GM10266 (cell line): ENCODE results near the gene LTBP1.

Source experiments
- DNase-seq: peaks from one replicate; pipeline ENCODE4 v3.0.0; 2012; ENCODE audit errors: extremely low spot score
- TF ChIP-seq, protein P1 (sequence below): IDR thresholded peaks from 2 replicates; pipeline ENCODE4 v1.5.1; 2012; ENCODE audit warnings: mild to moderate bottlenecking, low read depth; ENCODE audit not compliant: control insufficient read depth, insufficient read depth; ENCODE audit errors: missing control alignments

Gene LTBP1

DNA sequence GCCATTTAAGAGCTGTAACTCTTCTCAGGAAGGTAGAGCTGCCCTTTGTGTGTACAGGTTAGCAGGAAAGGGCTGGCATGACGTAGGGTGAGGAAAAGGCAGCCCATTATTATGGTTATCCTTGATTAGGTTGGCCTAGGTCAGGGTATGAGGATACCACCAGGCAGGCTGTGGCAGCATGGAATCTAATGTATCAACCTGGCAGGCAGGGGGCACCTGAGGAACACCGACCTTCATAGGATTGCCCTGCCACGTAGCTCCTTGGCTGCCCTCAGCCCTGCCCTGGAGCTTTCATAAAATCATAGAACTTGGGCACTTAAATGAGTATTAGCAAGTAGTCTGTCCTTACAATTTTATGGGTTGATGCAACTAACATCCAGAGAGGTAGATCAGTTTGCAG lies 261.6 kb downstream of the LTBP1 start:
- TF ChIP-seq, protein P1, sequence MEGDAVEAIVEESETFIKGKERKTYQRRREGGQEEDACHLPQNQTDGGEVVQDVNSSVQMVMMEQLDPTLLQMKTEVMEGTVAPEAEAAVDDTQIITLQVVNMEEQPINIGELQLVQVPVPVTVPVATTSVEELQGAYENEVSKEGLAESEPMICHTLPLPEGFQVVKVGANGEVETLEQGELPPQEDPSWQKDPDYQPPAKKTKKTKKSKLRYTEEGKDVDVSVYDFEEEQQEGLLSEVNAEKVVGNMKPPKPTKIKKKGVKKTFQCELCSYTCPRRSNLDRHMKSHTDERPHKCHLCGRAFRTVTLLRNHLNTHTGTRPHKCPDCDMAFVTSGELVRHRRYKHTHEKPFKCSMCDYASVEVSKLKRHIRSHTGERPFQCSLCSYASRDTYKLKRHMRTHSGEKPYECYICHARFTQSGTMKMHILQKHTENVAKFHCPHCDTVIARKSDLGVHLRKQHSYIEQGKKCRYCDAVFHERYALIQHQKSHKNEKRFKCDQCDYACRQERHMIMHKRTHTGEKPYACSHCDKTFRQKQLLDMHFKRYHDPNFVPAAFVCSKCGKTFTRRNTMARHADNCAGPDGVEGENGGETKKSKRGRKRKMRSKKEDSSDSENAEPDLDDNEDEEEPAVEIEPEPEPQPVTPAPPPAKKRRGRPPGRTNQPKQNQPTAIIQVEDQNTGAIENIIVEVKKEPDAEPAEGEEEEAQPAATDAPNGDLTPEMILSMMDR = no peak
- DNase-seq = no peak

DNA sequence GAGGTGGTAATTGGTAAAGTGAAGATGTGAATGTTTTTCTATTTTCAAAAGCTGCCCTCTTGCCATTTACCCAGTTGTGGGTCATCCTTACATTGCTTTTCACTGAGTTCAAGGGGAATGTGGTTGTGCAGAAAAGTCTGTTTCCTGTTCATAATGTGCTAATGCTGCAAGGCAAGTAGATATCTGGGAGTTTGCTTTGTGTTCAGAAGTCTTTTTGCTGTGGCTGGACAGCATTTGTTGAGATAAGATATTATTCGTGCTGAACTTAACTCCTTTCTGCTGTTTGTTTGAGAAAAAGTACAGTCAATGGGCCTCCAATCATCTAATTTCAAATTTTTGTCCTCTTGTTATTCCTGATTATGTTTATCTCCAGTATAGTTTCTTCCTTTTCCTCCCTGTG lies 263.2 kb downstream of the LTBP1 start:
- DNase-seq = no peak
- TF ChIP-seq, protein P1 = no peak

DNA sequence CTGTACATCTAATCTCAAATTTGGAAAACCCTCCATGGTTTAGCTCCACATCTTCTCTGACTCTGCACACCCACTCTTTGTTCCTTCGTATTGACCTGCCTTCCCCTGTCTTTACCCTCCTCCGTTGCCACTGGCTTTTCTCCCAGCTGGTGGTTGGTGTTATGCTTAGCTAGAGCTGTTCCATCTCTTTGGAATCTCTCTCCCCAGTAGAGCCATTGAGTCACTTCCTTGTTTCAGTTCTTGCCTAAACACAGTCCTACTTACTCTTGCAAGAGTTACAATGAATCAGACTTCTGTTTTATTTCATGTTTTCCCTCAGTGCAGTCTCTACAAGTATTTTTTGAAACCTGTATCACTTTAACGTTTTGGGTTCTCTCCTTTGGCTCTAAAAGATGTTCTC lies 263.9 kb downstream of the LTBP1 start:
- TF ChIP-seq, protein P1 = no peak
- no peak for DNase-seq

- no peak for DNase-seq
- TF ChIP-seq, protein P1 = no peak
Observed at GRCh38 chr2:33212151-33212550, 265.4 kb downstream of the LTBP1 start.

DNA sequence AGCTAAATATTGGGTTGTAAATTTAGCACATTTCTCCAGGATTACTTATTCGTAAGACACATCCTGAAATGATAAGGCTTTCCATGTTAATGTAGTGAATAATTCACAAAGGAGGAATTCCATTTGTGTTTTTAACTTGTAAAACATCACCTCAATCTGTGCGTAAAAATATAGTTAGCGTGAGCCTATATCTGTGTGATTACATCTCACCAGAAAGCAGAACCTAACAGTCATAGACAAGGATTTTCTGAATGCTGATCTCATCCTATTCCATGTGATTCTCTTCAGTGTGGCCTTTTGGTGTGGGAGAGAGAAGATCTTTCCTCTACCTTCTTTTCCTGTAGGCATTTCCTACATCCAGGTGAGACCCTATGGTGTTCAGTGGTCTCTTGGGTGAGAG lies 266.5 kb downstream of the LTBP1 start:
- DNase-seq = no peak
- TF ChIP-seq, protein P1 = no peak

GRCh38 chr2:33213648-33214047 lies 266.9 kb downstream of the LTBP1 start:
- no peak for DNase-seq
- TF ChIP-seq, protein P1 = no peak

- TF ChIP-seq, protein P1 = no peak
- no peak for DNase-seq
Observed at GRCh38 chr2:33214436-33214835, 267.7 kb downstream of the LTBP1 start.

DNA sequence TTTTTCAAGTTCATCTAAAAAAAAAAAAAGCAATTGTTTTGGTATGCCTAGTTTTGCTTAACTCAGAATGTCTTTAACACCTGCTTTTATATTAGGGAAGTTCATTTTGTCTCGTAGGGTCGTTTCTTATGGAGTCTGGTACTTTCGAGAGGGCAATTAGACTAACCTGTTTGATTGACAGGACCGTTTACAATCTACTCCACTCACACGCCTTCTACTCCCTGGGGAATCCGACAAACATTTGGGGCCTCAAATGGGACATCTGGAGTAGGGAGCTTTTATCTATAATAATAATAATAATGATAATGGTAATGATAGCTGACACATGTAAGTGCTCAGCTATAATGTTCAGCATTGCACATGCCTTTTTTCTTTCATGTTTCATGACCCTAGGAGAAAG lies 268.1 kb downstream of the LTBP1 start:
- DNase-seq = no peak
- TF ChIP-seq, protein P1 = no peak
